Fibroblast of upper back skin (primary cell): ENCODE measurements around the gene TMEM150C.

ENCODE experiments used
- DNase-seq: peaks from one replicate; pipeline ENCODE4 v3.0.0-alpha.2; 2013

Gene TMEM150C

GRCh38 chr4:82469791-82470345 lies 91.9 kb downstream of the TMEM150C start:
- peak; percentile 50 for DNase-seq

GRCh38 chr4:82467471-82467870 lies 94.3 kb downstream of the TMEM150C start:
- peak; percentile 46 for DNase-seq

GRCh38 chr4:82463221-82463620 lies 98.6 kb downstream of the TMEM150C start:
- DNase-seq, result no peak

- peak; percentile 84 for DNase-seq
Observed at GRCh38 chr4:82462415-82462831, 99.4 kb downstream of the TMEM150C start.

- DNase-seq, result no peak
Observed at GRCh38 chr4:82461710-82462109, 100.1 kb downstream of the TMEM150C start.

- no peak for DNase-seq
Observed at GRCh38 chr4:82458729-82459128, 103.1 kb downstream of the TMEM150C start.

GRCh38 chr4:82457266-82457665 lies 104.5 kb downstream of the TMEM150C start:
- DNase-seq, result no peak

GRCh38 chr4:82452026-82452425 lies 109.8 kb downstream of the TMEM150C start:
- DNase-seq, result no peak

GRCh38 chr4:82450966-82451755 lies 110.6 kb downstream of the TMEM150C start:
- DNase-seq, result no peak

- DNase-seq, result no peak
Observed at GRCh38 chr4:82447886-82448285, 113.9 kb downstream of the TMEM150C start.

GRCh38 chr4:82439088-82439487 lies 122.7 kb downstream of the TMEM150C start:
- DNase-seq, result no peak

- peak; percentile 35 for DNase-seq
Observed at GRCh38 chr4:82437285-82438005, 124.3 kb downstream of the TMEM150C start.

GRCh38 chr4:82436780-82437179 lies 125.0 kb downstream of the TMEM150C start:
- no peak for DNase-seq

- no peak for DNase-seq
Observed at GRCh38 chr4:82436130-82436529, 125.7 kb downstream of the TMEM150C start.

- no peak for DNase-seq
Observed at GRCh38 chr4:82434949-82435348, 126.8 kb downstream of the TMEM150C start.

- DNase-seq, result no peak
Observed at GRCh38 chr4:82433791-82434190, 128.0 kb downstream of the TMEM150C start.
